Uterus (tissue), 4 donors: ENCODE measurements around the gene CEP20. TPM values are rescaled to one million over a fixed set of nuclear protein-coding genes. Genes with fewer than 3 reads are reported as not detected.
"Not testable (repeated sequence)": the region's sequence is repeated elsewhere in the genome, so short reads cannot be mapped to it uniquely, and the experiment has no call there.

Experiments used
- DNase-seq, 2 donors: peaks; one replicate each; pipeline ENCODE4 v3.0.0-alpha.2; 2019 to 2020
- H3K27ac ChIP-seq, 2 donors: fragments of 200-600 bp; sonication (generic); 1 replicate in 1 of 2; 2 replicates in 1 of 2; pipeline ENCODE4 v1.5.1; 2016 to 2018
- H3K27me3 ChIP-seq, 2 donors: fragments of 200-600 bp; sonication (generic); one replicate each; pipeline ENCODE4 v1.5.1; 2018 to 2019; ENCODE audit warnings: control low read depth in 1 of 2
- H3K36me3 ChIP-seq, 2 donors: fragments of 200-600 bp; sonication (generic); one replicate each; pipeline ENCODE4 v1.5.1; 2019; ENCODE audit warnings: control low read depth in 1 of 2
- H3K4me1 ChIP-seq, 2 donors: fragments of 200-600 bp; sonication (generic); one replicate each; pipeline ENCODE4 v1.5.1; 2018 to 2019; ENCODE audit warnings: control low read depth in 1 of 2
- H3K4me3 ChIP-seq, 2 donors: fragments of 200-600 bp; sonication (generic); 1 replicate in 1 of 2; 2 replicates in 1 of 2; pipeline ENCODE4 v1.5.1; 2018 to 2019; ENCODE audit warnings: mild to moderate bottlenecking in 1 of 2
- H3K9me3 ChIP-seq, 2 donors: fragments of 200-600 bp; sonication (generic); one replicate each; pipeline ENCODE4 v1.5.1; 2019; ENCODE audit warnings: control low read depth in 1 of 2
- CTCF ChIP-seq, 4 experiments: fragments of 200-600 bp in 2 of 4; fragments of 450-650 bp in 2 of 4; sonication (generic) in 2 of 4; IDR thresholded peaks; one replicate each; pipeline ENCODE4 v1.5.1; 2016 to 2019; ENCODE audit warnings: antibody characterized with exemption in 4 of 4, mild to moderate bottlenecking in 2 of 4, moderate library complexity in 1 of 4
- POLR2A ChIP-seq, 2 donors: fragments of 450-650 bp; IDR thresholded peaks; one replicate each; pipeline ENCODE4 v1.6.1; 2016; ENCODE audit warnings: antibody characterized with exemption in 2 of 2, mild to moderate bottlenecking in 1 of 2, moderate library complexity in 1 of 2
- intact Hi-C: fragments of 100-400 bp; cut with DNase I; formaldehyde crosslinking; loops from one replicate; pipeline ENCODE4 v1.15.1; 2023; ENCODE audit warnings: low total_unique reads
- total RNA-seq, 4 donors: library from RNA; depleted of rRNA in 3 of 4; stranded (reverse); fragments of >200 nt in 3 of 4; gene quantifications; one replicate each; pipeline versions ENCODE4 v1.1.0 to v1.2.4, GENCODE V29; 2014 to 2023
- donor health status: DM: yes; HTN: yes; CAD: no.

CEP20 gene
- total RNA-seq, 4 donors from 2014 or later = 13.8 to 101 (median 47.9) TPM

- peak overlapping the region; percentile 47 to 56 for H3K4me3 ChIP-seq
- no peak for DNase-seq
- H3K4me1 ChIP-seq = no peaks in the 10 kb centered on the region
- intact Hi-C loops = no loop called here
- no peaks in the 10 kb centered on the region for H3K27me3 ChIP-seq
- peak overlapping the region; percentile 88 to 92 for H3K27ac ChIP-seq
- H3K9me3 ChIP-seq = no peaks in the 10 kb centered on the region
- TF ChIP-seq CTCF (IDR thresholded peaks at IDR 0.05) (no peak), POLR2A (IDR thresholded peaks at IDR 0.05) (no peak)
- no peaks in the 10 kb centered on the region for H3K36me3 ChIP-seq
Measured at GRCh38 chr16:15856182-15856581, 32.2 kb downstream of the CEP20 start.

DNA sequence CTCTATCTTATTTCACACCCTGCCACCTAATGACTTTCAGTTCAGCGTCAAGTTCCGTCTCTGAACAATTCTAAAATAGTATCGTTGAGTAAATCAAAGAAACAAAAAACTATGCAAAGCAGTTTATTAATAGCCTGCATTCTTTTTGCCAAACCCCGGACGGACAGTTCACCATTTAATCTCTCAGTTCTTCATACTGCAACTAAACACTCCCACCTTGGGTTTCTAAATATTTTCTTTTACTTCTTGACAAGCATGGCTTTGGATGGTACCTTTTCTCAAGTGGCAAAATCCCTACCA is 32.7 kb downstream of the CEP20 start:
- H3K9me3 ChIP-seq = no peaks in the 10 kb centered on the region
- no peaks in the 10 kb centered on the region for H3K27me3 ChIP-seq
- DNase-seq = no peak
- no peaks in the 10 kb centered on the region for H3K4me1 ChIP-seq
- no peaks in the 10 kb centered on the region for H3K36me3 ChIP-seq
- peak overlapping the region; percentile 47 to 56 for H3K4me3 ChIP-seq
- H3K27ac ChIP-seq = peak overlapping the region; percentile 88 to 92
- intact Hi-C loops = no loop called here
- TF ChIP-seq CTCF (IDR thresholded peaks at IDR 0.05) (no peak), POLR2A (IDR thresholded peaks at IDR 0.05) (no peak)

GRCh38 chr16:15854906-15855703 is 33.3 kb downstream of the CEP20 start:
- peak; percentile 62 to 80 for DNase-seq
- TF ChIP-seq POLR2A (IDR thresholded peaks at IDR 0.05) (peak in 1 of 2 donors; percentile 30), CTCF (IDR thresholded peaks at IDR 0.05) (no peak)
- Histone ChIP-seq H3K9me3 (no peaks in the 10 kb centered on the region), H3K27ac (peak overlapping the region; percentile 88 to 92), H3K36me3 (no peaks in the 10 kb centered on the region), H3K4me1 (no peaks in the 10 kb centered on the region), H3K27me3 (no peaks in the 10 kb centered on the region), H3K4me3 (peak overlapping the region; percentile 47 to 56)
- intact Hi-C loops = no loop called here

- no peak for TF ChIP-seq CTCF (IDR thresholded peaks at IDR 0.05)
- no peak for TF ChIP-seq POLR2A (IDR thresholded peaks at IDR 0.05)
- H3K36me3 ChIP-seq = no peaks in the 10 kb centered on the region
- H3K27ac ChIP-seq = peak overlapping the region; percentile 88 to 92
- no peak for DNase-seq
- H3K4me1 ChIP-seq = no peaks in the 10 kb centered on the region
- no peaks in the 10 kb centered on the region for H3K27me3 ChIP-seq
- H3K4me3 ChIP-seq = peak overlapping the region; percentile 47 to 56
- H3K9me3 ChIP-seq = no peaks in the 10 kb centered on the region
- intact Hi-C loops = no loop called here
Measured at GRCh38 chr16:15854061-15854460, 34.3 kb downstream of the CEP20 start.

GRCh38 chr16:15853021-15853420 is 35.4 kb downstream of the CEP20 start:
- DNase-seq = no peak
- no peaks in the 10 kb centered on the region for H3K4me1 ChIP-seq
- no peaks in the 10 kb centered on the region for H3K36me3 ChIP-seq
- intact Hi-C loops = no loop called here
- H3K4me3 ChIP-seq = peak overlapping the region; percentile 47 to 56
- TF ChIP-seq CTCF (IDR thresholded peaks at IDR 0.05) (no peak), POLR2A (IDR thresholded peaks at IDR 0.05) (no peak)
- peak overlapping the region; percentile 88 to 92 for H3K27ac ChIP-seq
- no peaks in the 10 kb centered on the region for H3K9me3 ChIP-seq
- no peaks in the 10 kb centered on the region for H3K27me3 ChIP-seq

DNA sequence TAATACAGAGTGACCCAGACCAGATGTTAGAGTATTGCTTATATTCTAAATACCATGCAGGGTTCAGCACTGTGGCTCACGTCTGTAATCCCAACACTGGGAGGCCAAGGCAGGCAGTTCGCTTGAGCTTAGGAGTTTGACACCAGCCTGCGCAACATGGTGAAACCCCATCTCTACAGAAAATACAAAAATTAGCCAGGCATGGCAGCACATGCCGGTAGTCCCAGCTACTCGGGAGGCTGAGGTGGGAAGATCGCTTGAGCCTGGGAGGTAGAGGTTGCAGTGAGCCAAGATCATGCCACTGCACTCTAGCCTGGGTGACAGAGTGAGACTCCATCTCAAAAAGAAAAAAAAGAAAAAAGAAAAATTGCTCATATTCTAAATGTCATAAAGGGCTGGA is 37.8 kb downstream of the CEP20 start:
- peak overlapping the region in 1 of 2 donors; percentile 13 for H3K4me3 ChIP-seq
- H3K36me3 ChIP-seq, H3K9me3 ChIP-seq, H3K27me3 ChIP-seq, intact Hi-C loops, DNase-seq, H3K4me1 ChIP-seq: not testable (repeated sequence)
- peak overlapping the region; percentile 73 to 92 for H3K27ac ChIP-seq
